Brain pericyte (primary cell): ENCODE data around the gene DIPK2A.
A peak's percentile ranks its signal among the peaks of the same experiment; 100 is the strongest.

Experiments
- DNase-seq: peaks from one replicate; pipeline ENCODE4 v3.0.0-alpha.2; 2012; ENCODE audit warnings: low read depth, low spot score

Gene DIPK2A

GRCh38 chr3:143971359-143972154, at the start of gene DIPK2A:
Gene DIPK2A (plus strand): TSS chr3:143971823. CDS start chr3:143972333, 510 bp downstream.
- peak; percentile 93 for DNase-seq

- no peak for DNase-seq
Observed at GRCh38 chr3:143924522-143925285, 46.9 kb upstream of the DIPK2A start.

- DNase-seq: no peak
Observed at GRCh38 chr3:143928056-143928455, 43.6 kb upstream of the DIPK2A start.

GRCh38 chr3:143928541-143929255, 42.9 kb upstream of the DIPK2A start:
- no peak for DNase-seq

GRCh38 chr3:143934791-143935190, 36.8 kb upstream of the DIPK2A start:
- DNase-seq: no peak

- DNase-seq: no peak
Observed at GRCh38 chr3:143935678-143936077, 35.9 kb upstream of the DIPK2A start.

- DNase-seq: no peak
Observed at GRCh38 chr3:143950810-143951209, 20.8 kb upstream of the DIPK2A start.

GRCh38 chr3:143951351-143951971, 20.2 kb upstream of the DIPK2A start:
- DNase-seq: peak; percentile 11

GRCh38 chr3:143952569-143953072, 19.0 kb upstream of the DIPK2A start:
- no peak for DNase-seq

GRCh38 chr3:143955113-143955512, 16.5 kb upstream of the DIPK2A start:
- no peak for DNase-seq

- DNase-seq: no peak
Observed at GRCh38 chr3:143956838-143957237, 14.8 kb upstream of the DIPK2A start.

- no peak for DNase-seq
Observed at GRCh38 chr3:143957453-143957852, 14.2 kb upstream of the DIPK2A start.

GRCh38 chr3:143958966-143959365, 12.7 kb upstream of the DIPK2A start:
- no peak for DNase-seq

- no peak for DNase-seq
Observed at GRCh38 chr3:143961342-143961741, 10.3 kb upstream of the DIPK2A start.

GRCh38 chr3:143963946-143964345, 7.7 kb upstream of the DIPK2A start:
- no peak for DNase-seq

- DNase-seq: no peak
Observed at GRCh38 chr3:143970773-143971358, 757 bp upstream of the DIPK2A start.

- no peak for DNase-seq
Observed at GRCh38 chr3:143972155-143972504, 507 bp downstream of the DIPK2A start.

- peak; percentile 41 for DNase-seq
Observed at GRCh38 chr3:143972505-143973258, 1.1 kb downstream of the DIPK2A start.

- DNase-seq: peak; percentile 60
Observed at GRCh38 chr3:143973259-143974021, 1.8 kb downstream of the DIPK2A start.
